Mesothelial cell of epicardium (in vitro differentiated cells): Measurements from ENCODE around the gene FMNL2. TPM values are rescaled to one million over a fixed set of nuclear protein-coding genes. Genes with fewer than 3 reads are reported as not detected.

Experiments used
- DNase-seq, 2 experiments: peaks; one replicate each; pipeline ENCODE4 v3.0.0; 2021; ENCODE audit warnings: low spot score in 2 of 2; ENCODE audit not compliant: unreplicated experiment in 2 of 2
- H3K27ac Mint-ChIP-seq: 2 replicates; pipeline ENCODE4 v1.8.0; 2021; ENCODE audit warnings: mixed read lengths
- H3K27me3 Mint-ChIP-seq: 2 replicates; pipeline ENCODE4 v1.8.0; 2021; ENCODE audit warnings: low read depth, mixed read lengths
- H3K36me3 Mint-ChIP-seq: 2 replicates; pipeline ENCODE4 v1.8.0; 2021; ENCODE audit warnings: mixed read lengths
- H3K4me1 Mint-ChIP-seq: 2 replicates; pipeline ENCODE4 v1.8.0; 2021; ENCODE audit warnings: mixed read lengths
- H3K4me3 Mint-ChIP-seq: 2 replicates; pipeline ENCODE4 v1.8.0; 2021; ENCODE audit warnings: mild to moderate bottlenecking, moderate library complexity, mixed read lengths
- H3K9me3 Mint-ChIP-seq: 2 replicates; pipeline ENCODE4 v1.8.0; 2021; ENCODE audit warnings: mixed read lengths
- total RNA-seq: library from RNA; stranded (reverse); gene quantifications from 3 replicates; pipeline ENCODE4 v1.2.1, GENCODE V29; 2021
- TF ChIP-seq, protein P1 (sequence below): fragments of 200-600 bp; sonication (generic); IDR thresholded peaks from one replicate; pipeline ENCODE4 v1.5.0; 2021; ENCODE audit warnings: antibody characterized with exemption; ENCODE audit not compliant: unreplicated experiment

The FMNL2 gene
- 50.2 to 52.6 TPM (median 51.5 TPM) in 3 replicates for total RNA-seq

DNA sequence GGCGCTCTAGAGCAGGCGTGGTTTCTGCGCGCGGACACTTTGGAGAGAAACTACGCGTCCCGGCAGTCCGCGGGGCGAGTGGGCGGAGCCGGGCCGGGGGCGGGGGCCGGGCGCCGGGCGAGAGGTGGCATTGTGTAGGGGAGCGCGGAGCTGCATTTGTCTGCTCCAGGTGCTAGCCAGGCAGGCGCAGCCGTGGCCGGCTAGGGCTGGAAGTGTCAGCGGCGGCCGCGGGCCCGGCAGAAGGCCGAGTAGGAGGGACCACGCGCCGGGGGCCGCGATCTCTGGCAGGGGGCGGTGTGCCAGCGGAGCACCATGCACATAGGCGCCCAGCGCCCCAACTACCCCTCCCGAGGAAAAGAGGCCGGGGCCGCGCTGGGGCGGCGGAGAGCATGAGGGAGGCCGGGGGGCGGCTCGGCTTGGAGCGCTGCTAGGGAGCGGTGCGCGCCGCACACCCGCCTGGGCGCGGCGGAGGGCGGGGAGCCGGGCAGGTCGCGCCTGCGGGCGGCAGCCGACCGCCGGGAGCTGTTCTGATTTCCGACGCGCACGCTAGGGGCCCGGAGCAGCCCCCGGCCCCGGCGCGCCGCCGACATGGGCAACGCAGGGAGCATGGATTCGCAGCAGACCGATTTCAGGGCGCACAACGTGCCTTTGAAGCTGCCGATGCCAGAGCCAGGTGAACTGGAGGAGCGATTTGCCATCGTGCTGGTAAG lies at the start of gene FMNL2:
FMNL2 (plus strand) TSS at position 159 of the 710 bp plus-strand sequence.
- Mint-ChIP-seq H3K27ac (peak within 1 kb of the TSS; percentile 89), H3K4me3 (peak within 1 kb of the TSS; percentile 90), H3K9me3 (no peaks in the 10 kb centered on the region), H3K27me3 (no peaks in the 10 kb centered on the region), H3K4me1 (peaks cover 37% of the 10 kb centered on the region), H3K36me3 (no peaks in the 10 kb centered on the region)
- TF ChIP-seq, protein P1, sequence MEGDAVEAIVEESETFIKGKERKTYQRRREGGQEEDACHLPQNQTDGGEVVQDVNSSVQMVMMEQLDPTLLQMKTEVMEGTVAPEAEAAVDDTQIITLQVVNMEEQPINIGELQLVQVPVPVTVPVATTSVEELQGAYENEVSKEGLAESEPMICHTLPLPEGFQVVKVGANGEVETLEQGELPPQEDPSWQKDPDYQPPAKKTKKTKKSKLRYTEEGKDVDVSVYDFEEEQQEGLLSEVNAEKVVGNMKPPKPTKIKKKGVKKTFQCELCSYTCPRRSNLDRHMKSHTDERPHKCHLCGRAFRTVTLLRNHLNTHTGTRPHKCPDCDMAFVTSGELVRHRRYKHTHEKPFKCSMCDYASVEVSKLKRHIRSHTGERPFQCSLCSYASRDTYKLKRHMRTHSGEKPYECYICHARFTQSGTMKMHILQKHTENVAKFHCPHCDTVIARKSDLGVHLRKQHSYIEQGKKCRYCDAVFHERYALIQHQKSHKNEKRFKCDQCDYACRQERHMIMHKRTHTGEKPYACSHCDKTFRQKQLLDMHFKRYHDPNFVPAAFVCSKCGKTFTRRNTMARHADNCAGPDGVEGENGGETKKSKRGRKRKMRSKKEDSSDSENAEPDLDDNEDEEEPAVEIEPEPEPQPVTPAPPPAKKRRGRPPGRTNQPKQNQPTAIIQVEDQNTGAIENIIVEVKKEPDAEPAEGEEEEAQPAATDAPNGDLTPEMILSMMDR, result no peak
- peak; percentile 70 to 87 for DNase-seq

DNA sequence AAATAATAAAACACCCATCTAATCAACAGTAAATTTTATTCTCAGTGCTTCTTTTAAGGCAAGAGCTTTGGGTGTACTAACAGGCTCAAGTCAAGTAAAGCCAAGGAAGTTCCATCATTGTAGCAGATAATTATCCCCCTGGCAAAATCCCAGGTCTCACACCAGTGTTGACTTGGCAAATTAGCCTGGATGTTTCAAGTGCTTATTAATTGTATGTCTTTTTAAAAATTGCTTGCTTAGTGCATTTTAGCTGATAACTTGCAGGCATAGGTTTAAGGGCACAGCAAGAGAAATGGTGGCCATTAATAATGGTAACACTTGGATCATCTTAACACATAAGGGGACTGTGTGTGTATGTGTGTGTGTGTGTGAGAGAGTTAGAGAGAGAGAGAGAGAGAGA lies 42.0 kb upstream of the FMNL2 start:
- no peak for DNase-seq
- Mint-ChIP-seq H3K4me3 (no peak overlapping the region), H3K9me3 (no peaks in the 10 kb centered on the region), H3K27ac (no peak overlapping the region), H3K36me3 (no peaks in the 10 kb centered on the region), H3K27me3 (no peaks in the 10 kb centered on the region), H3K4me1 (peaks cover 1% of the 10 kb centered on the region)
- TF ChIP-seq, protein P1, result no peak

DNA sequence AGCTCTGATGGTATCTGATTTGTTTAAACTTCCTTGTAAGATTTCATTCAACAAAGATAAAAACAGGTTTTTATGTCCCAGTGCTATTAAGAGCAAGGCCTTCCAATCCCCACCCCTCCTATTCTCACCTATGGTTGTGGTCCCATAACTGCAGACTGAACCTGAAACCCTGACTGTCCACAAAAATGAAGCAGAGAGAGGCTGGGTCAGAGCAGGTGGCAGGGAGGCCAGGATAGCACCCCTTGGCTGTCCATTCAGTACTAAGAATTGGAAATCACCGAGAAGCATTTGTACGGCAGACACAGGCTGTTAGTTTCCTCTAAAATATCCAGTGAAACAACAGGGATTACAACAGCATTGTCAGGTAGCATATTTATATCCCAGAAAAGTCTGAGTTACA lies 37.3 kb upstream of the FMNL2 start:
- Mint-ChIP-seq H3K4me3 (no peak overlapping the region), H3K27me3 (no peaks in the 10 kb centered on the region), H3K36me3 (no peaks in the 10 kb centered on the region), H3K9me3 (peaks cover 8% of the 10 kb centered on the region), H3K4me1 (peaks cover 1% of the 10 kb centered on the region), H3K27ac (no peak overlapping the region)
- TF ChIP-seq, protein P1, result no peak
- no peak for DNase-seq

DNA sequence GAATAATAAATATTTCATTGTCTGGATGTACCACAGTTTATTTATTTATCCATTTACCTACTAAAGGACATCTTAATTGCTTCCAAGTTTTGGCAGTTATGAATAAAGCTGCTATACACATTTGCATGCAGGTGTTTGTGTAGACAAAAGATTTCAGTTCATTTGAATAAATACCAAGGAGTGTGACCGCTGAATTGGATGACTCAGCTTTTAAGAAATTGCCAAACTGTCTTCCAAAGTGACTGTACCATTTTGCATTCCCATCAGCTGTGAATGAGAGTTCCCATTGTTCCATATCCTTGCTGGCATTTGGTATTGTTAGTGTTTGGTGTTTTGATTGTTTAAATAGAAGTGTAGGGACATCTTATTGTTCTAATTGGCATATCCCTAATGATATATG lies 36.2 kb upstream of the FMNL2 start:
- no peaks in the 10 kb centered on the region for H3K36me3 Mint-ChIP-seq
- TF ChIP-seq, protein P1, result no peak
- DNase-seq, result no peak

DNA sequence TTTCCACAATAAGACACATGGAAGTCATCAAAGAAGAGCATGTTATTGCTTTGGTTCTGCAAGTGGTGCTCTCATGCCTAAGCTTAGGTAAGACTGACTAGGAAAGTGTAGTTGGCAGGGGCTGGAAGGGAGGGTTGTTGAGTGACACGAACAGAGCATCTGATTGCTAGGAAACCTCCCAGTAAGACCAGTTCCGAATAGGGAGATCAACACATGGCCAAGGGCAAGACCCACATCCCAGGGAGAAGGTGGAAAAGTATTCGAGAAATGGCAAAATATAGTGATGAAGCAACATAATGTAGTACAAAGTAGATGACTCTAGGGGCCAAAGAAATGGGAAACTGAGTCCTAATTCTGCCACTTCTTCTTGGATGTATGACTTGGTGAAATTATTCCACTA lies 33.8 kb upstream of the FMNL2 start:
- TF ChIP-seq, protein P1, result no peak
- peaks cover 8% of the 10 kb centered on the region for H3K4me1 Mint-ChIP-seq
- H3K27me3 Mint-ChIP-seq, result no peaks in the 10 kb centered on the region
- H3K4me3 Mint-ChIP-seq, result no peak overlapping the region
- DNase-seq, result no peak
- no peak overlapping the region for H3K27ac Mint-ChIP-seq
- H3K36me3 Mint-ChIP-seq, result no peaks in the 10 kb centered on the region
- peaks cover 8% of the 10 kb centered on the region for H3K9me3 Mint-ChIP-seq

More for the DNA sequence above, 36.2 kb upstream of the FMNL2 start:
- Mint-ChIP-seq H3K27ac (no peak overlapping the region), H3K4me3 (no peak overlapping the region), H3K27me3 (no peaks in the 10 kb centered on the region), H3K4me1 (peaks cover 8% of the 10 kb centered on the region), H3K9me3 (peaks cover 8% of the 10 kb centered on the region)
